Measurements from ENCODE around the gene APBA2. TPM values are rescaled to one million over a fixed set of nuclear protein-coding genes. Genes with fewer than 3 reads are reported as not detected.

Gene APBA2
- total RNA-seq, 1 donor from 2014 or later: 35.8 TPM

- H3K36me3 ChIP-seq: no peaks in the 10 kb centered on the region
- peak overlapping the region; percentile 63 for H3K4me2 ChIP-seq
- no peaks in the 10 kb centered on the region for H3K27me3 ChIP-seq
- H3K4me1 Mint-ChIP-seq: peaks cover 19% of the 10 kb centered on the region
- peaks cover 5% of the 10 kb centered on the region for H3F3A ChIP-seq (ENCODE audit: low read depth)
- H3K4me3 ChIP-seq: no peak overlapping the region
- no peak for DNase-seq (ENCODE audit: low spot score)
- peaks cover 23% of the 10 kb centered on the region for H3K4me1 ChIP-seq
- no peak overlapping the region for H2AFZ ChIP-seq (replicated peaks)
- H3K27ac ChIP-seq: peak overlapping the region; percentile 25
- H3K4me3 Mint-ChIP-seq: no peak overlapping the region
- peak overlapping the region; percentile 91 for H3K27ac Mint-ChIP-seq
- TF ChIP-seq EZH2phosphoT487 (IDR thresholded peaks at IDR 0.05): no peak
- TF ChIP-seq CTCF (IDR thresholded peaks at IDR 0.05): no peak
- no peak for TF ChIP-seq EZH2 (IDR thresholded peaks at IDR 0.05)
- no peaks in the 10 kb centered on the region for H3K9me3 ChIP-seq (ENCODE audit: low read depth)
- no peak overlapping the region for H3K9ac ChIP-seq
- H3K36me3 Mint-ChIP-seq: peaks cover 5% of the 10 kb centered on the region
- H3K27me3 Mint-ChIP-seq (ENCODE audit: insufficient read depth, low read depth): peaks cover 3% of the 10 kb centered on the region
- peaks cover 64% of the 10 kb centered on the region for H4K20me1 ChIP-seq (ENCODE audit: low read depth)
- H3K79me2 ChIP-seq (ENCODE audit: low read depth): peaks cover 42% of the 10 kb centered on the region
- H3K9me3 Mint-ChIP-seq: no peaks in the 10 kb centered on the region
Observed at GRCh38 chr15:28917791-28918140, 32.0 kb downstream of the APBA2 start.

- H3K79me2 ChIP-seq (ENCODE audit: low read depth): peaks cover 36% of the 10 kb centered on the region
- H3K27me3 ChIP-seq: no peaks in the 10 kb centered on the region
- no peak for TF ChIP-seq EZH2 (IDR thresholded peaks at IDR 0.05)
- no peak for TF ChIP-seq EZH2phosphoT487 (IDR thresholded peaks at IDR 0.05)
- peak; percentile 63 for TF ChIP-seq CTCF (IDR thresholded peaks at IDR 0.05)
- Mint-ChIP-seq H3K36me3 (peaks cover 9% of the 10 kb centered on the region), H3K9me3 (no peaks in the 10 kb centered on the region), H3K4me1 (peaks cover 17% of the 10 kb centered on the region), H3K4me3 (no peak overlapping the region), H3K27me3 (ENCODE audit: insufficient read depth, low read depth) (peaks cover 3% of the 10 kb centered on the region), H3K27ac (peak overlapping the region; percentile 65)
- H3K4me3 ChIP-seq: peak overlapping the region; percentile 23
- peak overlapping the region; percentile 25 for H3K27ac ChIP-seq
- no peaks in the 10 kb centered on the region for H3K9me3 ChIP-seq (ENCODE audit: low read depth)
- H3K4me1 ChIP-seq: peaks cover 17% of the 10 kb centered on the region
- no peaks in the 10 kb centered on the region for H3K36me3 ChIP-seq
- peak overlapping the region; percentile 63 for H3K4me2 ChIP-seq
- peaks cover 5% of the 10 kb centered on the region for H3F3A ChIP-seq (ENCODE audit: low read depth)
- DNase-seq (ENCODE audit: low spot score): peak; percentile 81
- peaks cover 60% of the 10 kb centered on the region for H4K20me1 ChIP-seq (ENCODE audit: low read depth)
- H3K9ac ChIP-seq: no peak overlapping the region
- H2AFZ ChIP-seq (replicated peaks): no peak overlapping the region
Observed at GRCh38 chr15:28918141-28918983, 32.6 kb downstream of the APBA2 start.

GRCh38 chr15:28919201-28919635, 33.4 kb downstream of the APBA2 start:
- peaks cover 3% of the 10 kb centered on the region for H3K27me3 Mint-ChIP-seq (ENCODE audit: insufficient read depth, low read depth)
- H3K9me3 ChIP-seq (ENCODE audit: low read depth): no peaks in the 10 kb centered on the region
- H3K27ac Mint-ChIP-seq: no peak overlapping the region
- H3K4me3 ChIP-seq: peak overlapping the region; percentile 23
- H2AFZ ChIP-seq (replicated peaks): no peak overlapping the region
- peaks cover 9% of the 10 kb centered on the region for H3K4me1 ChIP-seq
- H3K4me1 Mint-ChIP-seq: peaks cover 17% of the 10 kb centered on the region
- no peak for DNase-seq (ENCODE audit: low spot score)
- H3F3A ChIP-seq (ENCODE audit: low read depth): peaks cover 8% of the 10 kb centered on the region
- H3K4me3 Mint-ChIP-seq: no peak overlapping the region
- H3K36me3 Mint-ChIP-seq: peaks cover 16% of the 10 kb centered on the region
- H3K27ac ChIP-seq: no peak overlapping the region
- H3K36me3 ChIP-seq: no peaks in the 10 kb centered on the region
- H3K27me3 ChIP-seq: no peaks in the 10 kb centered on the region
- peaks cover 27% of the 10 kb centered on the region for H3K79me2 ChIP-seq (ENCODE audit: low read depth)
- H4K20me1 ChIP-seq (ENCODE audit: low read depth): peaks cover 51% of the 10 kb centered on the region
- H3K4me2 ChIP-seq: peak overlapping the region; percentile 63
- no peaks in the 10 kb centered on the region for H3K9me3 Mint-ChIP-seq
- no peak for TF ChIP-seq EZH2 (IDR thresholded peaks at IDR 0.05)
- no peak for TF ChIP-seq EZH2phosphoT487 (IDR thresholded peaks at IDR 0.05)
- no peak for TF ChIP-seq CTCF (IDR thresholded peaks at IDR 0.05)
- no peak overlapping the region for H3K9ac ChIP-seq
